Activated CD8-positive, alpha-beta memory T cell treated with anti-CD3 and anti-CD28 coated beads, Interleukin-2, amount 50 U/mL, for 1 hour (primary cell): Measurements from ENCODE around the gene ARHGAP1.

Source experiments
- DNase-seq: peaks from one replicate; pipeline ENCODE4 v3.0.0-alpha.2; 2020; ENCODE audit errors: extremely low read depth

Gene ARHGAP1

GRCh38 chr11:46700241-46701077 lies at the start of gene ARHGAP1, which contains the start of gene ZNF408:
Gene ARHGAP1 (minus strand): TSS chr11:46700619. CDS start chr11:46696107, 4,512 bp downstream.
Gene ZNF408 (plus strand): TSS chr11:46701031. CDS start chr11:46701048, 17 bp downstream.
- DNase-seq, result peak; percentile 99

GRCh38 chr11:46747150-46747549 lies 46.7 kb upstream of the ARHGAP1 start:
- DNase-seq, result no peak

GRCh38 chr11:46745995-46746394 lies 45.6 kb upstream of the ARHGAP1 start:
- no peak for DNase-seq

- no peak for DNase-seq
Measured at GRCh38 chr11:46745328-46745727, 44.9 kb upstream of the ARHGAP1 start.

- no peak for DNase-seq
Measured at GRCh38 chr11:46743693-46744339, 43.4 kb upstream of the ARHGAP1 start.

GRCh38 chr11:46743043-46743442 lies 42.6 kb upstream of the ARHGAP1 start:
- no peak for DNase-seq

GRCh38 chr11:46741600-46742484 lies 41.4 kb upstream of the ARHGAP1 start:
- no peak for DNase-seq

GRCh38 chr11:46738887-46739286 lies 38.5 kb upstream of the ARHGAP1 start:
- DNase-seq, result no peak

GRCh38 chr11:46737699-46738098 lies 37.3 kb upstream of the ARHGAP1 start:
- no peak for DNase-seq

- DNase-seq, result no peak
Measured at GRCh38 chr11:46736615-46737014, 36.2 kb upstream of the ARHGAP1 start.

GRCh38 chr11:46736146-46736545 lies 35.7 kb upstream of the ARHGAP1 start:
- no peak for DNase-seq

- no peak for DNase-seq
Measured at GRCh38 chr11:46733234-46733633, 32.8 kb upstream of the ARHGAP1 start.

- DNase-seq, result no peak
Measured at GRCh38 chr11:46731545-46731944, 31.1 kb upstream of the ARHGAP1 start.

GRCh38 chr11:46729110-46730027 lies 28.9 kb upstream of the ARHGAP1 start:
- no peak for DNase-seq

GRCh38 chr11:46728659-46729040 lies 28.2 kb upstream of the ARHGAP1 start:
- DNase-seq, result no peak

GRCh38 chr11:46727952-46728658 lies 27.7 kb upstream of the ARHGAP1 start:
- DNase-seq, result no peak

- DNase-seq, result no peak
Measured at GRCh38 chr11:46726206-46726862, 25.9 kb upstream of the ARHGAP1 start.

GRCh38 chr11:46725338-46726205 lies 25.2 kb upstream of the ARHGAP1 start:
- no peak for DNase-seq

- DNase-seq, result no peak
Measured at GRCh38 chr11:46724088-46724487, 23.7 kb upstream of the ARHGAP1 start.
